DND-41 (cell line): ENCODE data around the gene PDZD4.

Experiments used
- EZH2 ChIP-seq: IDR thresholded peaks from 3 replicates; pipeline ENCODE4 v1.6.1; 2012; ENCODE audit warnings: borderline replicate concordance, low read depth, mild to moderate bottlenecking, moderate library complexity, low read length, inconsistent platforms; ENCODE audit not compliant: severe bottlenecking
- TF ChIP-seq, protein P1 (sequence below): IDR thresholded peaks from 2 replicates; pipeline ENCODE4 v1.5.1; 2012; ENCODE audit warnings: borderline replicate concordance, low read length, moderate library complexity, mild to moderate bottlenecking; ENCODE audit not compliant: poor library complexity, severe bottlenecking; ENCODE audit errors: extremely low read depth

- TF ChIP-seq, protein P1, sequence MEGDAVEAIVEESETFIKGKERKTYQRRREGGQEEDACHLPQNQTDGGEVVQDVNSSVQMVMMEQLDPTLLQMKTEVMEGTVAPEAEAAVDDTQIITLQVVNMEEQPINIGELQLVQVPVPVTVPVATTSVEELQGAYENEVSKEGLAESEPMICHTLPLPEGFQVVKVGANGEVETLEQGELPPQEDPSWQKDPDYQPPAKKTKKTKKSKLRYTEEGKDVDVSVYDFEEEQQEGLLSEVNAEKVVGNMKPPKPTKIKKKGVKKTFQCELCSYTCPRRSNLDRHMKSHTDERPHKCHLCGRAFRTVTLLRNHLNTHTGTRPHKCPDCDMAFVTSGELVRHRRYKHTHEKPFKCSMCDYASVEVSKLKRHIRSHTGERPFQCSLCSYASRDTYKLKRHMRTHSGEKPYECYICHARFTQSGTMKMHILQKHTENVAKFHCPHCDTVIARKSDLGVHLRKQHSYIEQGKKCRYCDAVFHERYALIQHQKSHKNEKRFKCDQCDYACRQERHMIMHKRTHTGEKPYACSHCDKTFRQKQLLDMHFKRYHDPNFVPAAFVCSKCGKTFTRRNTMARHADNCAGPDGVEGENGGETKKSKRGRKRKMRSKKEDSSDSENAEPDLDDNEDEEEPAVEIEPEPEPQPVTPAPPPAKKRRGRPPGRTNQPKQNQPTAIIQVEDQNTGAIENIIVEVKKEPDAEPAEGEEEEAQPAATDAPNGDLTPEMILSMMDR: no peak
- no peak for TF ChIP-seq EZH2
Measured at GRCh38 chrX:153797415-153798015, 32.8 kb downstream of the PDZD4 start.
